HG02588 (cell line): ENCODE results near the gene DLX5.
"Not testable (repeated sequence)": the region's sequence is repeated elsewhere in the genome, so short reads cannot be mapped to it uniquely, and the experiment has no call there.

Experiments used
- ATAC-seq: cut with Tn5 transposase; IDR thresholded peaks from one replicate; pipeline ENCODE4 v1.9.1; 2021; ENCODE audit warnings: mild to moderate bottlenecking, moderate library complexity; ENCODE audit not compliant: unreplicated experiment

Gene DLX5

DNA sequence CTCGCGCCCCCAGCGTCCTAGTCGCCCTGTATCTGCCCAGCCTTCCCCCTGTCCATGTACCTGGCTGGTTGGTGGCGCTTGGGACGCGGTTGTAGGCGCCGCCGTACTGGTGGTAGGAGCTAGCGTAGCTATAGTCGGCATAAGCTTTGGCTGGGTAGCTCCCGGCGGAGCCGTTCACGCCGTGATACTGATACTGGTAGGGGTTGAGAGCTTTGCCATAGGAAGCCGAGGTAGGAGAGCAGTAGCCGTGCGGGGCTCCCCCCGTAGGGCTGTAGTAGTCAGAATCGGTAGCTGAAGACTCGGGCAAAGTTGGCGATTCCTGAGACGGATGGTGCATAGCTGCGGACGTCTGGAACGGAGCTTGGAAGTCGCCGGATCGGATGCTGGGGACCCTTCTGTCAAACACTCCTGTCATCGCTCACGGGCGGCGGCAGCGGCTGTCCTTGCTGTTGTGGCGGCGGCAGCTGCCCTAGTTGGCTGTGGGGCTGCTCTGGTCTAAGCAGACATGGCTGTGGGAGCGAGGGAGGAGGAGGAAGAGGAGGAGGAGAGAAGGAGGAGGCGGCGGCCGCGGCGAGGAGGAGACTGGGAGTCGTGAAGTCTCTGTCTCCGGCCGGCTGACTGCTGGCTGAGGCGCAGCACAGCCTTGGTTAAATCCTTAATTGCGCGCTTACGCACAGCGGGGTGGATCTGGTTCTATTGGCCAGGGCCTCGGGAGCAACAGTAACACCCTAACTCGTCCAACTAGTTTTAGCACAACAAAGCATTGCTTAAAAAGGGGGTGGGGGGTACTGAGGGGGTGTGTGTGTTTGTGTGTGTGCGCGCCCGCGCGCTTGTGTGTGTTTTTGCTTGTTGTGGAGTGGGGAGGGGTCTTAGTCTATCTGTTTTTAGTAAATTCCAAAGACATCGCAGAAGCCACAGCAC lies at the start of gene DLX5:
Gene DLX5, minus strand, starts transcription at position 623 of the 921 bp plus-strand sequence. Its CDS starts 208 bp downstream, at position 415.
- ATAC-seq: no peak

DNA sequence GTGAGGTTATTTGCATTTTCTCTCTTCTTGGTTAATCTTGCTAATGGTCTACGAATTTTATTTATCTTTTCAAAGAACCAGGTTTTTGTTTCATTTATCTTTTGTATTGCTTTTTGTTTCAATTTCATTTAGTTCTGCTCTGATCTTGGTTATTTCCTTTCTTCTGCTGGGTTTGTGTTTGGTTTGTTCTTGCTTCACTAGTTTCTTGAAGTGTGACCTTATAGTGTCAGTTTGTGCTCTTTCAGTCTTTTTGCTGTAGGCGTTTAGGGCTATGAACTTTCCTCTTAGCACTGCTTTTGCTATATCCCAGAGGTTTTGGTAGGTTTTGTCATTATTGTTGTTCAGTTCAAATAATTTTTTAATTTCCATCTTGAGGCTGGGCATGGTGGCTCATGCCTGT lies 47.4 kb upstream of the DLX5 start:
- not testable (repeated sequence) for ATAC-seq

DNA sequence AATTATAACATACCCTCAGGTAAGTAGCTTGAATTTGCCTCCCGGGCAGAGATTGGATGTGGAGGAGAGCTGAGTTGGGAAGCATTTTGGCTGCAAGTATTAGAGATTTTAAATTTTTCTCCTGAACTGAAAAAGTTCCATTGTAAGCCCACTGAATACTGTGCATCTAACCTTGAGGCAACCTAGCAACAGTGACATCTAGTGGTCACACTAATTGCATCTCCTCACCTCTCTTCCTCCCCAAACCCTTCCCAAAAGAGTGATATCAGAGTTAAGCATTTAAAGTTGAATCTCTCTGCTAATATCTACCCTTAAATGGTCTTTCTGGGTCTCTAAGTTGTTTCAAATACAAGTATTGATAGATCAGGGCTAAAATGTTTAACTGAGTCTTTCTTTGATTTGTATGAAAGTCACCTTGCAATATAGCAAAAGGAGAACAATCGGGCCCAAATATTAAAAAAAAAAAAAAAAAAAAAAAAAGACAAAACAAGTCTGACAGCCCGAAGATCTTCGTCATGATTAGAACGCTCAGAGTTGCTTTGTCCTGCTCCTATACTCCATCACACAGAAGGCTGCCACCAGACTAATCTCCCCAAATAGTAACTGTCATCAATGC lies 40.4 kb upstream of the DLX5 start:
- ATAC-seq: peak; percentile 66

DNA sequence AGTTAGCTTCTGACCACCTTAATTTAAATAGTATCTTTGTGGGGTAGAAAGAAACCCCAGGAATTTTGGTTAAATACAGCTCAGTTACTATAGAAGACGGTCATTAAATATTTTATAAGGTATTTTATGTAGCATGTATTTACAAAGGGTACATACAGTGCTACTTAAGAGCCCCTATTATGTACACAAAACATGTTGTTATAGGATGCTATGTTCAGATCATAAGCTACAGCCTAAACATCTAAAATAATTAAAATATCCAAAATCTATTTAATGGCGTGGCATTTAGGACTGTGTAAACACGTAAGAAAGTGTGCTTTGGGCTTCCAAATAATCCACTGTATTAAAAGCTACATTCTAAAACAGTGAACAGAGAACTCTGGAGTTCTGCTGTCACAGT lies 39.4 kb upstream of the DLX5 start:
- ATAC-seq: no peak

DNA sequence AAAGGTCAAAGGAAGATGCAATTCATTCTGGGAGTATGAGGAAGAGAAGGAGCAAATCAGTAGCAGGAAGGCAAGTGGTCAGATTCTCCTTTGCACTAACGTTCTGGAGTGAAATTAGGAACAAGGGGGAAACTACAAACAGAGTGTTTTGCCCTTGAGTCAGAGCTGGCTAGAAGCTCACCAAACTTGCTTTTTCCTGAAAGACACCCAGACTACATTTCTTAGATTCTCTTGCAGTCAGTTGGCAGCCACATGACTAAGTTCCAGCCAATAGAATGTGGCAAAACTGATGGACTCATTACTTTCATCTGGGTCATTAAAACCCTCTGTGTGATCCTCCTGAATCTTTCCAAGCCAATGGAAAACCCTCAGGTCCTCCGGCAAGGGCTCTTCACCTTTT lies 18.6 kb upstream of the DLX5 start:
- ATAC-seq: no peak

DNA sequence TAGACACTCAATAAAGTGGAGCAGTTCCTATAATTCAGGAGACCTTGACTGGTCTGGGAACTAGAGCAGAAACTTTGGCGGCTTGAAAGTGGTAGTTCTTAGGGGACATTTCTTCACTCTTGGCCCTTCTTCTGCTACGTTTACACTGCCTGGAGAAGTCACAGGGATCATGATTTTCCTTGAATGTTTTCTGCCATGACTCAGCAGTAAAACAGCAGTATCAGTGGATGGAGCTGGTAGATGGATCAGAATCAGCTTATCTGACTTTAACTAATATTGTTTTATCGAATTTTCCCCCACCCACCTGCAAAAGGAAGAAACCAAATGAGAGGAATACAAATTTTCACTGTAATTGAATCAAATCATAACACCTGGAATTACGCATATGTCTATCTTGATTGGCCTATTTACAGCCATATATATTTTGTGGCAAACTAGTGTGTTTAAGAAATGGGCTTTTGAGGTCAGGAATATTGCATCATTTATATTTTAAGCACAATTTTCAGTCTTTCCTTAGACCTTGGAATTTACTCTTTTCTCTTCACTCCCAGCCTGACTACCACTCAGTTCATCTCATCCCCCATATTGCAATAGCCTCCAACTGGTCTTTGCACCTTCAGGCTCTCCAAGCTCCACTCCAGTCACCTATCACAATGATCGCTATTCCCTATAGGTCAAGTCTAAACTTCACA lies 14.9 kb upstream of the DLX5 start:
- no peak for ATAC-seq

DNA sequence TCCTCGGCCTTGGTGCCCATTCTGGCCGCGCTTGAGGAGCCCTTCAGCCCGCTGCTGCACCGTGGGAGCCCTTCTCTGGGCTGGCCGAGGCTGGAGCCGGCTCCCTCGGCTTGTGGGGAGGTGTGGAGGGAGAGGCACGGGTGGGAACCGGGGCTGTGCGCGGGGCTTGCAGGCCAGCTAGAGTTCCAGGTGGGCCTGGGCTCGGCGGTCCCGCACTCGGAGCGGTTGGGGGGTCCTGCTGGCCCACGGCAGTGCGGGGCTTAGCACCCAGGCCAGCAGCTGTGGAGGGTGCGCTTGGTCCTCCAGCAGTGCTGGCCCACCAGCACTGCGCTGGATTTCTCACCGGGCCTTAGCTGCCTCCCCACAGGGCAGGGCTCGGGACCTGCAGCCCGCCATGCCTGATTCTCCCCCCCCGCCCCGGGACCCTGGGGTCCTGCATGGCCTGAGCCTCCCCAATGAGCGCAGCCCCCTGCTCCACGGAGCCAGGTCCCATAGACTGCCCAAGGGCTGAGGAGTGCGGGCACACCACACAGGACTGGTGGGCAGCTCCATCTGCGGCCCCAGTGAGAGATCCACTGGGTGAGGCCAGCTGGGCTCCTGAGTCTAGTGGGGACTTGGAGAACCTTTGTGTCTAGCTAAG lies 9.7 kb upstream of the DLX5 start:
- ATAC-seq: not testable (repeated sequence)

DNA sequence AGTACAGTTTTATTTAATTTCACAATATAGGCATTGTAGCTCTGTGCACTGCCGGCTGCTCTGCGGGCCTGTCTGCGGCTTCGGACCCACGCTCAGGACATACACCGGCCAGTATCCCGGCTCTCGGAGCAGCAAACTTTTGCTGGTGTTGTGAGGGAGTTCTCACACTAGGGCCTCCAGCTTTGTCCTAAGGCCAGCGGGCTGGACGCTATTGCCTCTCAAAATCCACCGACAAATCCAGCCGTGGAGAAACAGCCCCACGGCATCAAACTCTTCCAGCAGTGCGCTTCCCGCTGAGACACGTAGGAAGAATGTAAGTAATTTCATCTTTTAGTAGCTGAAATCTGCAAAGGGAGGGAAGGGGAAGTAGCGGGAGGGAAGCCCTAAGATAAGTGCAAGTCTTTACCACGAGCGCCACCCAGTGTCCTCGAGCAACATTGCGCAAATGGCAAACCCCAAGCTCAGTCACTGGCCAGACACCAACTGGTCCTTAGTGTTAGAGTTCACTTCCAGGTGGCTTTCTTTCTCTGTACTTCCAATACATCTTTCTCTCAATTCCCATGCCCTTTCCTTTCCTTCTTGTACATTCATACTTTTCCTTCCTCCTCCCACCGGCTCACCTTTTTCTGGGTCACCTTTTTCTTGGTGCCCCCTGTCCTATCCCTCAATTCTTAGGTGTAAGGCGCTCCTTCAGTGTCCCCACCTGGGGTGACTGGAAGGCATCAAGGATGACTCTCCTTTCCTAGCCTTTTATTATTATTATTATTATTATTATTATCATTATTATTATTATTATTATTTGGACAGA lies 3.0 kb upstream of the DLX5 start:
- peak; percentile 88 for ATAC-seq

DNA sequence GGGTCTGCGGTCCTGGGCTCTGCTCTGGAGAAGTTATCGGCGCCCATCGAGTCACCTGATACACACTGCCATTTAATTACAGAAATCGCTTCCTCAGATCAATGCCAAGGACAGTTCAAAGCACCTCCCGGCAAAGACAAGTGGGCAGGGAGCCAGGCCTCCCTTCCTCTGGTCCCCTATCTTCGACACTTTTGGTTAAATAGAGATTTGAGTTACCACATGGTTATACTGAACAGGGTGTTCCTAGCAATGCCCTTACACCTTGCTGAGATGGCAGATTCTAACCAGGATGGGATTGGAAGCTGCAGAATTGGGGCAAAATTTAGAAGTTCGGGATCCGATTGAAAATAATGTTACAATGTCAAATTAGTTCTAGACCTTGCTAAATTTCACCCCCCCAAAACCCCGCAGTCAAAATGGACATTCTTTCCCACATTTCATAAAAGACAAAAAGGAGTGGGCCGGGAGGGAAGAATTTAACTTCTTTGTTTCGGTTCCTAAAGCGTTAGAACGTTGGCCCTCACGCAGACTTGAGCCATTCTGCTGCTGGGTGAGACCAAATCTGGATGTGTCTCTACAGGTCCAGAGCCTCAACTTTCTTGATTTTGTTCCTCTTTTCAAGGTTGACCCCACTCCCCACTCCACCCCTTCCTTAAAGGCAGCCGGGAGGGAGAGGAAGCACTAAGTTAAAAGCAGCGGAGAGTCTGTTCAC lies 2.2 kb upstream of the DLX5 start:
- ATAC-seq: peak; percentile 7

DNA sequence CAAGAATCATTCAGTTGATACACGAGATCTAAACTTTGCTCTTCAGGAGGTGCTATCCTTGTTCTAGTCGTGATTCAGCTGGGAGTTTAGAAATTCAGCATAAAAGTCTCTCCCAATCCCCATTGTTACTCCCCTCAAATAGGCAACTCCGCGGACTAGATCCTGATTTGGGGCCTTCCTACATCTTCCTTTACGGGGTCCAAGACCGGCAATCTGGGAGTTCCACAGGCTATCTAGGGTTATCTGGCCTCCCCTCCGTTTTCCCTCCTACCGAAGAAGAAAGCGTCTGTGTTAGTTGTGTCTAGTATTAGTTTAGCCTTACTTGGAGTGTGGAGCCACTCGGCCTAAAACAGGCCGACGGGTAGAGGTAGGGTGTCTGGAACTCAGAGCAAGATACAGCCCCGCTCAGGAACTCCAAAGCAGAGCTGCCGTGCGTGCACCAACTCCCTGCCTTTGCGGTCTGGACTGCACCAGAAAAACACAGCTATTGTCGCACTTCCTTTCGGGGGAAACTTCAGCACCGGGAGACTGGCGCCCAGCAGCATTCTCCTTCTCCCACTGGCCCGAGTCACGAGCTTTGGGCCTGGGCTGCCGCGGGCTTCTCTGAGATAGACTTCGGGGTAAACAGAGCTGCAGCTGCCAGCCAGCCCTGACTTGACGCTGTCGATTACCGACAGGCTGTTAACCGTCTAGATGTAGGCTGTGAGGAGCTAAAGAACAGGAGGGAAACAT lies 1.5 kb upstream of the DLX5 start:
- no peak for ATAC-seq

DNA sequence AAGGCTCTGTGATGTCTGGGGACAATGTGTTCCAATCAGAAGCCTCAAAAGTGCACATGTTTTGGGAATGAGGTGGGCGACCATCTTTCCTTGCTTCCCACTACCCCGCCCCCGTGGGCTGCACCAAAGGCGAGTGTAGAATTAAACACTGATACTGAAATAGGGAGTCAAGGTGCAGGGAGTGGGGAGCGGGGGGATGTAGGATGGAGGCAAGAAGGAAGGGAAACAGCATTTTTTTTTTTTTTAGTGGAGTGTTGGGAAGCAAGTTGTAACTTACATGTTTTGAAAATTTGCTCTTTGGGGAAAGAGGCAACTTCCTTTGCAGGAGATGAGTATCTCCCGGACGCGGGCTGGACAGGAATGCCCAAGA lies 484 bp upstream of the DLX5 start:
- ATAC-seq: no peak

DNA sequence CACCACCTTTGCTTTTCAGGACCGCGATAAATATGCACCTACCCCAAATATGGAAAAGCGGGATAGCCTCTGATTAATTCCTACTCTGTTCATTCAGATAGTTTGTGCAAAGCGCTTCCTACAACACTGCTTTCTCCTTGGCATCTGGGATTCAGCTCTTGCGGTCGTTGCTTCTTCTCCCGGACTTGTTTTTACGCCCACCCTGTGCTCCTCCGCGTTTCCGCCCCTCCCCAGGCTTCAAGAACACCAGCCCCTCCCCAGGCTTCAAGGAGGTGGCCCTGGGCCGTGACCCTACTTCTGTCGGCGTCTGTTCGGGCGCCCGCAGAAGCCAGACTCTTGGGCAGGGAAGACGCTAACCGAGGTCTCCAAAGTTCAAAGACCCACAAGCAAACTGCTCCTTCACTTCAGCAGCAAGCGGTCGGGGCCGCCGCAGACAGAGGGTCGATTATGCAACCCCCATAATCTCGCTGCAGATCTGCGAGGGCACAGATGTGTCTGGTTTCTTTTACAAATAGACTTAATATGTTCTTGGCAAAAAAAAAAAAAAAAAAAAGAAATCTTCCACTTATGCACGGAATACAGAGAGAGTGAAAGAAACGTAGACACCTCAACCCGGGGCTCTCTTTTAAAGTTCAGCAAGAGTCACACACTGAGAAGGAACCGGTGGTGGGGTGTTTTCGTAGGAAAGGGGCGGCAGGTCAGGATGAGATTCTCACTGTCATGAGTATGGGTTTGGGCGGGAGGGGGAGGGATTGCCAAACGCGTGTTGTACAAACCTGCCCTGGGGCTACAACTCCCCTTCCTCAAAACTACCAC lies 1.9 kb downstream of the DLX5 start:
- no peak for ATAC-seq

DNA sequence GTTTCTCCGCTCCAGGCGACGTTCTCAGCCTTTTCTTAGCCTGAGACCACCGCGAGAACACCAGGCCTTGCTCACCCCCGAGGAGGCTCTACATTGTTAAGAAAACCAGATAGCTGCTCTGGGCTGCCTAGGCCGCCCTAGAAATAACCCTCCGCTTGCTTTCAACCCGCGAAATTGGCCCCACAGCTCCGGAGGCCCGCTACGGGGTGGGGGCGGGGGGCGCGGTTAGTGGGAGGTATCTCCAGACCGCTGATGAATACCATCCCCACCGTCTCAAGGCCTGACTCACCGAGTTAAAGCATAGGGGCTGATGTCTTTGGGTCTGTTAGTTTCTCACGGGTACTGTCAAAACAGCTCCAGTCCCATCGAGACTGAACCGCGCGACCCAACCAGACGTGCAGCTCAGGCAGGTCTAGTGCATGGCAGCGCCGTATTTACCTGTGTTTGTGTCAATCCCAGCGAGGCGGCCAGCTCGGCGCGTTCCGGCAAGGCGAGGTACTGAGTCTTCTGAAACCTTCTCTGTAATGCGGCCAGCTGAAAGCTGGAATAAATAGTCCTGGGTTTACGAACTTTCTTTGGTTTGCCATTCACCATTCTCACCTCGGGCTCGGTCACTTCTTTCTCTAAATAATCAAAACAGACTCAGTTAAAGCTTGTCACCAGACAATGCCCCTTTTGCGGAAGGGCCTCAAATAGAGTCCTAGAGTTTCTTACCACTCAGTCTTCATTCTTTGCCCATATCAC lies 2.7 kb downstream of the DLX5 start:
- ATAC-seq: no peak

DNA sequence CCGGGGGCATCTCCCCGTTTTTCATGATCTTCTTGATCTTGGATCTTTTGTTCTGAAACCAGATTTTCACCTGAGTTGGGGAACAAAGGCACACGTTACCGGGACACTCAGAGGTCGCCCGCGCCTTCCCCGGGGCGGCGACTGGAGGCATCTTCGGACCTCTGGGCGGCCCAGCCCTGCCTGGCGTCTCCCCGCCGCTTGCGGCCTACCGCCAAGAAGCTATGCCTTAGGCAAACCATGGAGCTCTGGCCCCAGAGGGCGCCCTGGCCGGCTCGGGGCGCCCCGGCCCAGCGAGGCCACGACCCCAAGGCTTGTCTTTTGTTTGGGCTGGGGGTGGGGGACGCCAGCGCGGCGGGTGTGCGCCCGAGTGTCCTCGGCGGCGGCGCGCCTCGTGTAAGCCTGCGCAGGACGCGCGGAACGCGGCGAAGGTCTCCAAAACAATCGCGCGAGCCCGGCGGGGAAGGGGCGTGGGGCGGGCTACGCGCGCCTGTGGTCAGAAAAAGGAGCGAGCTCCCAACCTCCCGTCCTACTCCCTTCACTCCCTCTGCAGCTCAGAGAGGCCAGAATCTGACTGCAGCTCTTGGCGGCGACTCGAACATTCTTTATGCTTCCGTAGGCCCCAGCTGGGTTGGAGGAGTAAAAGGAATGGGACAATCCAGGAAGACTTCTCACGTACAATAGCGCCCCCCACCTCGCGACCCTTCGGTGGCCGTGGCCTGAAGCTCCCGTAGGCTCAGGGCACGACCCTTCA lies 3.5 kb downstream of the DLX5 start:
- no peak for ATAC-seq

DNA sequence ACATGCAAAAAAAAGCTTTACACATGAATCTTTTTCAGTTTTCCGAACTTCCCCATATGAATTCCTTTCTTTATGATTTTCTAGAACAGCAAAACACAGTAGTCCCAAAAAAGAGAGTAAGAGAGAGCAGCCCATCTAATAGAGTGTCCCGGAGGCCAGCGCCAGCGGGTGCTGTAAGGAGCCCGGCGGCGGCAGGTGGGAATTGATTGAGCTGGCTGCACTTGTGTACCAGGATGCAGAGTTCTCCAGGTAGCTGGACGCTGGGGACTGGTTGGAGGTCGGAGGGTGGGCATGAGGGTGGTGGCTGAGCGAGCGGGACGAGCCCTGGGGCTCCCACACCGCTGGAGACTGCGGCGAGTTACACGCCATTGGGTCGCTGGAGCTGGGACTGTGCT lies 4.0 kb downstream of the DLX5 start:
- ATAC-seq: no peak

DNA sequence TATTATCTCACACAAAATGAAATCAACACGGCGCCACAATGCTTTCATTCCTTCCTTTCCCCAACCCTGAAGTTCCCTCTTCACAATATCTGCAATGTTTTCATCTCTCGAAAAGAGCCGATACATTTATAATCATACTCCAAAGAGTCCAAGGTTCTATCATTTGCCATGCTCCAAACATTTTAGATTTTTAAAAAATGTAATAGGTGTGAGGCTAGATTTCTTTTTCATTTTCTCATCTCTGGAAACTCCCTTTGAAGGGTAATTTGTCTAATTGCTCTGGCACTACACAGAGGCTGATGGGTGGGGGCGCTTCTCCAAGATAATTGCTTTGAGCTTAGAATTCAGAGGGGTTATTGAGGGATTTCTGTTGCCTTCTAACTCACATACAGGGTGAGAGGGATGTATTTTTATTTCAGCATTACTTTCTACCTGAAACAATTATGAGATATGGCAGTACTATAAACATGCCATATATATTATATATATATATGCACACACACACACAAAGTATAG lies 4.9 kb downstream of the DLX5 start:
- ATAC-seq: no peak
